HepG2 (cell line): Measurements from ENCODE around the gene ZFP64. TPM values are rescaled to one million over a fixed set of nuclear protein-coding genes. Genes with fewer than 3 reads are reported as not detected.

Experiments used
- ATAC-seq: fragments of 200-7000 bp; cut with Tn5 transposase; 3 replicates; pipeline ENCODE4 v1.9.1; 2020; ENCODE audit warnings: mild to moderate bottlenecking, moderate library complexity
- BruUV-seq: library from RNA; stranded (reverse); fragments of 400-500 nt; replicated peaks from 2 replicates; lab custom pipeline; 2021; lab: Mats Ljungman, UMichigan
- CTCF ChIA-PET: fragments of 300-600 bp; formaldehyde crosslinking; extraction: SDS; loops from one replicate; lab custom pipeline; 2021; ENCODE audit warnings: low total read pairs, inconsistent platforms, low intra/inter-chr PET ratio; lab: Yijun Ruan, JAX
- POLR2A ChIA-PET: fragments of 350-600 bp; sonication (Branson Sonifier 250); formaldehyde crosslinking; loops from one replicate; lab custom pipeline; 2020; ENCODE audit warnings: antibody characterized with exemption, inconsistent platforms; lab: Yijun Ruan, JAX
- DNase-seq: peaks from one replicate; pipeline ENCODE4 v3.0.0-alpha.2; 2015; ENCODE audit warnings: low spot score
- FAIRE-seq: peaks from 3 replicates; lab custom pipeline; 2011; peaks lifted over from hg19 to GRCh38; lab: Jason Lieb, UNC
- H2AFZ ChIP-seq: one replicate; pipeline ENCODE4 v1.6.1; 2011; ENCODE audit warnings: low read length, inconsistent platforms
- H3K27ac ChIP-seq: fragments of 300-600 bp; 3 replicates; pipeline ENCODE4 v1.8.0; 2011; ENCODE audit warnings: mixed run types, mild to moderate bottlenecking, mixed read lengths, low read length, inconsistent platforms; ENCODE audit not compliant: insufficient read depth; ENCODE audit errors: extremely low read length
- H3K27me3 ChIP-seq, 2 experiments: fragments of 200-600 bp in 1 of 2; 2 replicates in 1 of 2; 3 replicates in 1 of 2; pipeline versions ENCODE4 v1.6.0 to v1.8.0; 2011; ENCODE audit warnings: low read length in 2 of 2, mild to moderate bottlenecking in 2 of 2, moderate library complexity in 2 of 2, inconsistent platforms in 1 of 2; ENCODE audit not compliant: insufficient read depth in 2 of 2, control insufficient read depth in 1 of 2
- H3K36me3 ChIP-seq, 2 experiments: fragments of 200-600 bp in 1 of 2; replicated peaks in 1 of 2; 2 replicates in 1 of 2; 3 replicates in 1 of 2; pipeline versions ENCODE4 v1.5.1 to v1.8.0; 2011; ENCODE audit warnings: low read length in 2 of 2, inconsistent platforms in 1 of 2; ENCODE audit not compliant: insufficient read depth in 2 of 2, control insufficient read depth in 1 of 2
- H3K4me1 ChIP-seq: 2 replicates; pipeline ENCODE4 v1.5.1; 2012; ENCODE audit warnings: low read length, inconsistent platforms; ENCODE audit not compliant: insufficient read depth
- H3K4me2 ChIP-seq: 2 replicates; pipeline ENCODE4 v1.6.0; 2011; ENCODE audit warnings: low read depth, low read length, inconsistent platforms
- H3K4me3 ChIP-seq, 3 experiments: fragments of 200-600 bp in 1 of 3; sonication (generic), shearing (Covaris generic) in 1 of 3; replicated peaks in 1 of 3; 2 replicates each; pipeline ENCODE4 v1.5.1; 2011 to 2016; ENCODE audit warnings: low read length in 3 of 3, inconsistent platforms in 2 of 3, low read depth in 2 of 3, mild to moderate bottlenecking in 2 of 3, control low read depth in 1 of 3, mixed read lengths in 1 of 3; ENCODE audit not compliant: insufficient read depth in 1 of 3
- H3K79me2 ChIP-seq: one replicate; pipeline ENCODE4 v1.6.1; 2011; ENCODE audit warnings: low read length, inconsistent platforms; ENCODE audit not compliant: insufficient read depth
- H3K9ac ChIP-seq: 2 replicates; pipeline ENCODE4 v1.6.0; 2011; ENCODE audit warnings: mild to moderate bottlenecking, low read depth, low read length, inconsistent platforms; ENCODE audit not compliant: insufficient read depth
- H3K9me3 ChIP-seq: 2 replicates; pipeline ENCODE4 v1.5.1; 2012; ENCODE audit warnings: mild to moderate bottlenecking, low read length
- H4K20me1 ChIP-seq: 2 replicates; pipeline ENCODE4 v1.6.0; 2011; ENCODE audit warnings: inconsistent platforms, mild to moderate bottlenecking, low read length, moderate library complexity; ENCODE audit not compliant: insufficient read depth
- FOXC1 ChIP-seq: sonication (generic); formaldehyde crosslinking; IDR thresholded peaks from 2 replicates; pipeline ENCODE4 v1.8.0; 2022; ENCODE audit warnings: mild to moderate bottlenecking, missing genetic modification reagents, borderline replicate concordance
- HDAC6 ChIP-seq: fragments of 200-600 bp; sonication (generic); IDR thresholded peaks from 2 replicates; pipeline ENCODE4 v1.7.0; 2017; ENCODE audit warnings: mild to moderate bottlenecking, antibody characterized with exemption, low read length, low read depth
- ZBTB7A ChIP-seq: sonication (generic); formaldehyde crosslinking; IDR thresholded peaks from 2 replicates; pipeline ENCODE4 v1.8.0; 2022; ENCODE audit warnings: mild to moderate bottlenecking, missing genetic modification reagents
- ZNF383 ChIP-seq: sonication (generic); formaldehyde crosslinking; IDR thresholded peaks from 2 replicates; pipeline ENCODE4 v1.4.0; 2020; ENCODE audit warnings: missing genetic modification reagents, mild to moderate bottlenecking, borderline replicate concordance
- ZNF772 ChIP-seq: sonication (generic); formaldehyde crosslinking; IDR thresholded peaks from 2 replicates; pipeline ENCODE4 v1.5.0; 2020; ENCODE audit warnings: mild to moderate bottlenecking, missing genetic modification reagents
- WGBS: methylation state at CpG from one replicate; pipeline ENCODE4 v1.1.6; 2017; ENCODE audit warnings: low lambda C conversion rate; 5-methylcytosine and 5-hydroxymethylcytosine counted together
- in situ Hi-C: cut with HindIII; loops from 2 replicates; pipeline ENCODE4 v1.10.0; 2017; ENCODE audit warnings: low pct_unique_long_range_greater_than_20kb; ENCODE audit not compliant: extremely low pct_ligation_motif_present
- intact Hi-C: fragments of 100-400 bp; cut with micrococcal nuclease; formaldehyde crosslinking; loops from one replicate; pipeline ENCODE4 v1.10.0; 2022; ENCODE audit not compliant: unreplicated experiment
- polyA plus RNA-seq, 8 experiments: library from polyadenylated mRNA; depleted of rRNA in 3 of 8; stranded (reverse) in 7 of 8; unstranded in 1 of 8; fragments of >200 nt; fragmentation: Illumina TruSeq in 4 of 8; extraction: Trizol in 4 of 8; gene quantifications; 2 replicates each; pipeline versions ENCODE4 v1.2.1 to v1.2.3, GENCODE V29; 2011 to 2016; ENCODE audit warnings: low read depth in 4 of 8, missing spikeins in 1 of 8, mixed read lengths in 1 of 8; ENCODE audit not compliant: insufficient read depth in 1 of 8
- total RNA-seq, 5 experiments: library from RNA; depleted of rRNA; stranded (reverse); fragments of >200 nt; fragmentation: Illumina TruSeq; extraction: Trizol; gene quantifications; 2 replicates each; pipeline ENCODE4 v1.2.3, GENCODE V29; 2016; ENCODE audit warnings: low read depth in 1 of 5
- TF ChIP-seq, protein P1 (sequence below): sonication (generic); formaldehyde crosslinking; IDR thresholded peaks from 2 replicates; pipeline ENCODE4 v1.9.0; 2021; ENCODE audit warnings: missing genetic modification reagents, borderline replicate concordance
- TF ChIP-seq, protein P2 (sequence below): sonication (generic); formaldehyde crosslinking; IDR thresholded peaks from 2 replicates; pipeline ENCODE4 v1.4.0; 2020; ENCODE audit warnings: mild to moderate bottlenecking, missing genetic modification reagents

The ZFP64 gene
- total and polyA plus RNA-seq, 2 of the 13 experiments (the other 11 are each of a cell fraction or from before 2014, with no cell fraction given), result 12.0 to 24.3 TPM

DNA sequence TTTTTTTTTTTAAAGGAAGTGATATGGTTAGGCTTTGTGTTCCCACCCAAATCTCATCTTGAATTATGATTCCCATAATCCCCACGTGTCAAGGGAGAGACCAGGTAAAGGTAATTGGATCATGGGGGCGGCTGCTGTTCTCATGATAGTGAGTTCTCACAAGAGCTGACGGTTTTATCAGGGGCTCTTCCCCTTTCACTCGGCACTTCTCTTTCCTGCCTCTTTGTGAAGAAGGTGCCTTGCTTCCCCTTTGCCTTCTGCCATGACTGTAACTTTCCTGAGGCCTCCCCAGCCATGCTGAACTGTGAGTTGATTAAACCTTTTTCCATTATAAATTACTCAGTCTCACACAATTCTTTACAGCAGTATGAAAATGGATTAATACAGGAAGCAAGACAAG, 64.3 kb downstream of the ZFP64 start:
- Histone ChIP-seq H3K36me3 (no peaks in the 10 kb centered on the region), H3K9ac (no peak overlapping the region), H3K79me2 (no peaks in the 10 kb centered on the region), H3K27ac (no peak overlapping the region), H3K4me3 (no peak overlapping the region), H2AFZ (no peak overlapping the region), H4K20me1 (no peaks in the 10 kb centered on the region), H3K27me3 (no peaks in the 10 kb centered on the region), H3K4me2 (no peak overlapping the region), H3K4me1 (no peaks in the 10 kb centered on the region), H3K9me3 (no peaks in the 10 kb centered on the region)
- FAIRE-seq (no peak), ATAC-seq (no peak), DNase-seq (no peak)
- in situ Hi-C loops (loop anchor here (10.0 kb wide), 1 partner anchor 257 kb away; no protein-coding TSS in a partner anchor), intact Hi-C loops (loop anchor here (5.0 kb wide), 1 partner anchor 115 kb away; no protein-coding TSS in a partner anchor)
- ChIA-PET POLR2A (no interaction called here), CTCF (interaction anchor here (1.6 kb wide), 1 partner anchor 251 kb away, joined by 4 read pairs; no protein-coding TSS in a partner anchor)
- TF ChIP-seq HDAC6 (no peak), ZBTB7A (CRISPR knock-in tag) (no peak), FOXC1 (CRISPR knock-in tag) (no peak), ZNF772 (CRISPR knock-in tag) (no peak), ZNF383 (CRISPR knock-in tag) (no peak)
- TF ChIP-seq, protein P1, sequence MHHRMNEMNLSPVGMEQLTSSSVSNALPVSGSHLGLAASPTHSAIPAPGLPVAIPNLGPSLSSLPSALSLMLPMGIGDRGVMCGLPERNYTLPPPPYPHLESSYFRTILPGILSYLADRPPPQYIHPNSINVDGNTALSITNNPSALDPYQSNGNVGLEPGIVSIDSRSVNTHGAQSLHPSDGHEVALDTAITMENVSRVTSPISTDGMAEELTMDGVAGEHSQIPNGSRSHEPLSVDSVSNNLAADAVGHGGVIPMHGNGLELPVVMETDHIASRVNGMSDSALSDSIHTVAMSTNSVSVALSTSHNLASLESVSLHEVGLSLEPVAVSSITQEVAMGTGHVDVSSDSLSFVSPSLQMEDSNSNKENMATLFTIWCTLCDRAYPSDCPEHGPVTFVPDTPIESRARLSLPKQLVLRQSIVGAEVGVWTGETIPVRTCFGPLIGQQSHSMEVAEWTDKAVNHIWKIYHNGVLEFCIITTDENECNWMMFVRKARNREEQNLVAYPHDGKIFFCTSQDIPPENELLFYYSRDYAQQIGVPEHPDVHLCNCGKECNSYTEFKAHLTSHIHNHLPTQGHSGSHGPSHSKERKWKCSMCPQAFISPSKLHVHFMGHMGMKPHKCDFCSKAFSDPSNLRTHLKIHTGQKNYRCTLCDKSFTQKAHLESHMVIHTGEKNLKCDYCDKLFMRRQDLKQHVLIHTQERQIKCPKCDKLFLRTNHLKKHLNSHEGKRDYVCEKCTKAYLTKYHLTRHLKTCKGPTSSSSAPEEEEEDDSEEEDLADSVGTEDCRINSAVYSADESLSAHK, result no peak
- TF ChIP-seq, protein P2, sequence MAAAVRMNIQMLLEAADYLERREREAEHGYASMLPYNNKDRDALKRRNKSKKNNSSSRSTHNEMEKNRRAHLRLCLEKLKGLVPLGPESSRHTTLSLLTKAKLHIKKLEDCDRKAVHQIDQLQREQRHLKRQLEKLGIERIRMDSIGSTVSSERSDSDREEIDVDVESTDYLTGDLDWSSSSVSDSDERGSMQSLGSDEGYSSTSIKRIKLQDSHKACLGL (CRISPR knock-in tag), result no peak
- BruUV-seq, result no TSS peak
- WGBS, result 59% methylated on average over 4 of the region's 4 CpGs
